Mesenchymal stem cell (in vitro differentiated cells and primary cell): Measurements from ENCODE around the gene GTF2A2.

Experiments used
- DNase-seq: peaks from one replicate; pipeline ENCODE4 v3.0.0-alpha.2; 2013
- H2AFZ ChIP-seq: one replicate; pipeline ENCODE4 v1.6.1; 2013; ENCODE audit warnings: low read depth, mild to moderate bottlenecking, control low read depth, inconsistent platforms, low read length, moderate library complexity
- H2AK5ac ChIP-seq: 2 replicates; pipeline ENCODE4 v1.6.1; 2013; ENCODE audit warnings: low read length, moderate library complexity, mild to moderate bottlenecking, inconsistent platforms; ENCODE audit not compliant: severe bottlenecking
- H2BK120ac ChIP-seq: one replicate; pipeline ENCODE4 v1.6.1; 2013; ENCODE audit warnings: low read depth, mild to moderate bottlenecking, inconsistent platforms, low read length, moderate library complexity
- H2BK12ac ChIP-seq, 2 experiments: one replicate each; pipeline ENCODE4 v1.6.1; 2013; ENCODE audit warnings: inconsistent platforms in 2 of 2, low read length in 2 of 2, mild to moderate bottlenecking in 2 of 2, moderate library complexity in 2 of 2, control low read depth in 1 of 2
- H2BK15ac ChIP-seq: one replicate; pipeline ENCODE4 v1.6.1; 2013; ENCODE audit warnings: mild to moderate bottlenecking, low read depth, inconsistent platforms; ENCODE audit not compliant: poor library complexity, severe bottlenecking
- H2BK5ac ChIP-seq: 2 replicates; pipeline ENCODE4 v1.6.1; 2013; ENCODE audit warnings: low read depth, mild to moderate bottlenecking, low read length, control low read depth, inconsistent platforms; ENCODE audit not compliant: poor library complexity, severe bottlenecking
- H3K14ac ChIP-seq, 2 experiments: one replicate each; pipeline ENCODE4 v1.6.1; 2013; ENCODE audit warnings: inconsistent platforms in 2 of 2, low read length in 2 of 2, control low read depth in 1 of 2, mild to moderate bottlenecking in 1 of 2, moderate library complexity in 1 of 2
- H3K18ac ChIP-seq, 2 experiments: one replicate each; pipeline ENCODE4 v1.6.1; 2013; ENCODE audit warnings: inconsistent platforms in 2 of 2, low read length in 2 of 2, control low read depth in 1 of 2, low read depth in 1 of 2, mild to moderate bottlenecking in 1 of 2
- H3K23ac ChIP-seq, 2 experiments: one replicate each; pipeline ENCODE4 v1.6.1; 2013; ENCODE audit warnings: inconsistent platforms in 2 of 2, low read length in 2 of 2, mild to moderate bottlenecking in 2 of 2, moderate library complexity in 2 of 2, control low read depth in 1 of 2
- H3K27ac ChIP-seq: 2 replicates; pipeline ENCODE4 v1.5.1; 2013; ENCODE audit warnings: mild to moderate bottlenecking, moderate library complexity, low read length, control low read depth, inconsistent platforms; ENCODE audit not compliant: poor library complexity, severe bottlenecking
- H3K27me3 ChIP-seq, 2 experiments: 2 replicates each; pipeline versions ENCODE4 v1.6.1 to v1.7.0; 2013; ENCODE audit warnings: low read length in 2 of 2, mild to moderate bottlenecking in 2 of 2, moderate library complexity in 2 of 2, control low read depth in 1 of 2, inconsistent platforms in 1 of 2; ENCODE audit not compliant: control insufficient read depth in 1 of 2, insufficient read depth in 1 of 2
- H3K36me3 ChIP-seq, 2 experiments: 2 replicates each; pipeline versions ENCODE4 v1.6.1 to v1.7.0; 2013; ENCODE audit warnings: low read length in 2 of 2, control low read depth in 1 of 2, inconsistent platforms in 1 of 2, low read depth in 1 of 2, mild to moderate bottlenecking in 1 of 2; ENCODE audit not compliant: insufficient read depth in 2 of 2, control insufficient read depth in 1 of 2
- H3K4ac ChIP-seq, 2 experiments: one replicate each; pipeline ENCODE4 v1.6.1; 2013; ENCODE audit warnings: inconsistent platforms in 2 of 2, low read length in 2 of 2, mild to moderate bottlenecking in 2 of 2, moderate library complexity in 2 of 2, control low read depth in 1 of 2, low read depth in 1 of 2
- H3K4me1 ChIP-seq: 2 replicates; pipeline ENCODE4 v1.6.1; 2013; ENCODE audit warnings: low read depth, low read length, control low read depth; ENCODE audit not compliant: control insufficient read depth, insufficient read depth
- H3K4me2 ChIP-seq: 2 replicates; pipeline ENCODE4 v1.6.1; 2013; ENCODE audit warnings: low read length, mild to moderate bottlenecking, inconsistent platforms; ENCODE audit not compliant: poor library complexity, severe bottlenecking
- H3K4me3 ChIP-seq, 2 experiments: 2 replicates each; pipeline versions ENCODE4 v1.5.1 to v1.7.0; 2013; ENCODE audit warnings: low read length in 2 of 2, mild to moderate bottlenecking in 2 of 2, control low read depth in 1 of 2, low read depth in 1 of 2; ENCODE audit not compliant: insufficient read depth in 1 of 2
- H3K79me1 ChIP-seq: replicated peaks from 2 replicates; pipeline ENCODE4 v1.6.1; 2013; ENCODE audit warnings: mild to moderate bottlenecking, control low read depth, low read length, inconsistent platforms; ENCODE audit not compliant: poor library complexity, severe bottlenecking
- H3K9ac ChIP-seq: 2 replicates; pipeline ENCODE4 v1.7.0; 2013; ENCODE audit warnings: mild to moderate bottlenecking, low read length, moderate library complexity
- H3K9me3 ChIP-seq: 2 replicates; pipeline ENCODE4 v1.7.0; 2013; ENCODE audit warnings: mild to moderate bottlenecking, low read length; ENCODE audit not compliant: control insufficient read depth
- H4K8ac ChIP-seq: one replicate; pipeline ENCODE4 v1.6.1; 2013; ENCODE audit warnings: inconsistent platforms, mild to moderate bottlenecking, low read length, moderate library complexity
- H4K91ac ChIP-seq: one replicate; pipeline ENCODE4 v1.6.1; 2013; ENCODE audit warnings: mild to moderate bottlenecking, low read length, inconsistent platforms
- WGBS: methylation state at CpG from one replicate; pipeline ENCODE4 v1.1.7; 2013; ENCODE audit warnings: mixed read lengths; 5-methylcytosine and 5-hydroxymethylcytosine counted together

GTF2A2 gene

GRCh38 chr15:59691194-59691805 is 34.0 kb upstream of the GTF2A2 start:
- Histone ChIP-seq H3K4me3 (no peak overlapping the region), H2BK5ac (no peak overlapping the region), H4K8ac (no peak overlapping the region), H3K27ac (no peak overlapping the region), H2AFZ (no peak overlapping the region), H2BK120ac (no peak overlapping the region), H3K18ac (no peak overlapping the region), H3K9ac (peak overlapping the region; percentile 19), H3K27me3 (no peaks in the 10 kb centered on the region), H3K14ac (no peak overlapping the region), H2AK5ac (no peak overlapping the region), H3K9me3 (no peaks in the 10 kb centered on the region), H3K4me1 (peaks cover 3% of the 10 kb centered on the region), H3K79me1 (no peaks in the 10 kb centered on the region), H4K91ac (no peak overlapping the region), H3K4me2 (no peak overlapping the region), H3K4ac (no peak overlapping the region), H2BK15ac (no peak overlapping the region), H2BK12ac (no peak overlapping the region), H3K23ac (no peak overlapping the region), H3K36me3 (no peaks in the 10 kb centered on the region)
- WGBS = no CpG with 5 or more reads among the region's 1 CpG
- DNase-seq = peak; percentile 67

GRCh38 chr15:59689626-59690236 is 32.4 kb upstream of the GTF2A2 start:
- Histone ChIP-seq H3K4me3 (peak overlapping the region; percentile 58 to 99), H2AFZ (no peak overlapping the region), H3K36me3 (peaks cover 3% of the 10 kb centered on the region in 2 experiments), H2BK5ac (no peak overlapping the region), H4K8ac (no peak overlapping the region), H3K9me3 (no peaks in the 10 kb centered on the region), H2BK15ac (no peak overlapping the region), H2AK5ac (no peak overlapping the region), H3K9ac (peak overlapping the region; percentile 100), H3K23ac (no peak overlapping the region), H4K91ac (no peak overlapping the region), H3K14ac (no peak overlapping the region), H3K4ac (no peak overlapping the region), H3K79me1 (no peaks in the 10 kb centered on the region), H2BK12ac (no peak overlapping the region), H3K27ac (peak overlapping the region; percentile 71), H3K18ac (no peak overlapping the region), H2BK120ac (no peak overlapping the region), H3K4me1 (peaks cover 6% of the 10 kb centered on the region), H3K4me2 (peak overlapping the region; percentile 90), H3K27me3 (no peaks in the 10 kb centered on the region)
- peak; percentile 80 for DNase-seq
- 1% methylated on average over 21 of the region's 25 CpGs for WGBS

GRCh38 chr15:59688782-59689625 is 31.7 kb upstream of the GTF2A2 start, which contains the start of gene BNIP2:
TSS of gene BNIP2 (minus strand) at chr15:59689320. CDS start at chr15:59682457, 6,863 bp downstream.
- Histone ChIP-seq H3K9me3 (no peaks in the 10 kb centered on the region), H3K79me1 (no peaks in the 10 kb centered on the region), H3K4ac (peak within 1 kb of the TSS; percentile 92 to 100), H3K14ac (peak within 1 kb of the TSS in 1 of 2 experiments; percentile 95), H3K36me3 (peaks cover 3 to 4% of the 10 kb centered on the region in 2 experiments), H3K4me2 (peak within 1 kb of the TSS; percentile 90), H2BK12ac (peak within 1 kb of the TSS in 1 of 2 experiments; percentile 32), H3K27me3 (no peaks in the 10 kb centered on the region), H3K4me1 (peaks cover 6% of the 10 kb centered on the region), H3K27ac (peak within 1 kb of the TSS; percentile 99), H2AFZ (peak within 1 kb of the TSS; percentile 78), H2BK15ac (peak within 1 kb of the TSS; percentile 83), H4K91ac (peak within 1 kb of the TSS; percentile 100), H3K23ac (peak within 1 kb of the TSS in 1 of 2 experiments; percentile 96), H3K9ac (peak within 1 kb of the TSS; percentile 100), H2BK120ac (peak within 1 kb of the TSS; percentile 94), H4K8ac (peak within 1 kb of the TSS; percentile 100), H3K18ac (peak within 1 kb of the TSS; percentile 97 to 99), H3K4me3 (peak within 1 kb of the TSS; percentile 99 to 100), H2AK5ac (peak within 1 kb of the TSS; percentile 92), H2BK5ac (peak within 1 kb of the TSS; percentile 98)
- DNase-seq = peak; percentile 99
- WGBS = under 1% methylated on average over 73 of the region's 78 CpGs

- Histone ChIP-seq H3K4me2 (peak overlapping the region; percentile 44), H2BK15ac (peak overlapping the region; percentile 83), H3K27ac (peak overlapping the region; percentile 99), H2BK5ac (peak overlapping the region; percentile 98), H2AK5ac (peak overlapping the region; percentile 92), H3K79me1 (no peaks in the 10 kb centered on the region), H2AFZ (no peak overlapping the region), H4K91ac (peak overlapping the region; percentile 75), H3K4ac (peak overlapping the region; percentile 92 to 100), H3K4me3 (peak overlapping the region; percentile 99 to 100), H2BK120ac (peak overlapping the region; percentile 94), H3K18ac (peak overlapping the region; percentile 97 to 99), H4K8ac (peak overlapping the region; percentile 100), H2BK12ac (no peak overlapping the region), H3K4me1 (peaks cover 6% of the 10 kb centered on the region), H3K23ac (no peak overlapping the region), H3K14ac (no peak overlapping the region), H3K9me3 (no peaks in the 10 kb centered on the region), H3K9ac (peak overlapping the region; percentile 100), H3K36me3 (peaks cover 4 to 6% of the 10 kb centered on the region in 2 experiments), H3K27me3 (no peaks in the 10 kb centered on the region)
- WGBS = under 1% methylated on average over 14 of the region's 15 CpGs
- peak; percentile 88 for DNase-seq
Observed at GRCh38 chr15:59688423-59688781, 31.1 kb upstream of the GTF2A2 start.
